IPS-11a (cell line): ENCODE data around the gene EPS8.

ENCODE experiments used
- H3K4me3 ChIP-seq: one replicate; pipeline ENCODE4 v1.5.1; 2013; ENCODE audit warnings: low read depth, low read length, control low read depth

Gene EPS8

DNA sequence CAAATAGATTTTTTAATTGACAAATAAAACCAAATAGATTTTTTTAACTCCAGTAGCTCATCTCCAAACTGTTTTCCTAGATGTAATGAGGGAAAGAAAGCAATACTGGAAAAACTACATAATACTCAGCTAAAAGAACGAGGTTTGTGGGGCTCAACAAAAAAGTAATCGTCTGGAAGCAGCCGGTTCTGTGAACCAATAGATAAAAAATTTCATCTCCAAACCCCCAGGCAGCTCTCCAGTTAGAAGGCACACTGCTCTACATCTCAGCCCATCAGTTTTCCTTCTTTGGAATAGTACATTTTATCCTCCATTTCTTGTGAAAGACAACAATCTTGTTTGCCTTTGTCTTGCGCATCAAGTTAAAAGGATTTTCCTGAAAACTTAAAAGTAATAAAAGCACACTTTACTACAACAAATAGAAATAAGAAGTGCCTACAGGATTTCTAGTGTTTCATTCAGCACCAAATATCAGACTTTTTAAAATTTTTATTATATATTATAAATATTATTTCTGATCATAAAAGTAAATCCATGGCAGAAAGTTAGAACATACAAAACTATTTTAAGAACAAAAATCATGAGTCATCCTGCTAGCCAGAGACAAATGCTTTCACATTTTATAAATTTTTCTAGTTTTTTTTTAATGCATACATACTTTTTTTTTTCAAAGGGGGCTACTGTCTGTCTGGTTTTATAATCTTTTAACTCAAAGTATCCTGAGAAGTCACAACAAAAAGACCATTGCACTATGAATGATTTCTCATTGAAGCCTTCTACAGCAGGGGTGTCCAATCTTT, 67.7 kb downstream of the EPS8 start:
- no peak overlapping the region for H3K4me3 ChIP-seq

- H3K4me3 ChIP-seq: no peak overlapping the region
These were observed 68.9 kb downstream of the EPS8 start for GRCh38 chr12:15720295-15720694.

DNA sequence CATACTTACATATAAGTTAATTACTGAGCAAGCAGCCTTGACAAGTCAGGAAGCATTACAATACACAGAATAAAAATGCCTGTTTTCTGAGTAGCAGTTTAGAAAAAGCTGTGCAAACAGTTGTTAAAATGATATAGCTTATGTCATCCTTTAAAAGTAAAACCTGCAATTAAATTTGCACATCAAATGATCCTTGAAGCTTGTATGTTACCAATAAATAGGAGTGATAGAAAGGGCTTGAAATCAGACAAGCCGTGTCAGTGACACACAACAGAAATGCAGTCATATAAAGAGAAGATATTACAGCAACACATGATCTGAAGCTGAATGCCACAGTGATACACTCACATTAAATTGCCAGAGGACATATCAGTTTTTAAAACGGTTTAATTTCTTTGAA, 70.0 kb downstream of the EPS8 start:
- no peak overlapping the region for H3K4me3 ChIP-seq

GRCh38 chr12:15717940-15718567, 71.1 kb downstream of the EPS8 start:
- H3K4me3 ChIP-seq: no peak overlapping the region

DNA sequence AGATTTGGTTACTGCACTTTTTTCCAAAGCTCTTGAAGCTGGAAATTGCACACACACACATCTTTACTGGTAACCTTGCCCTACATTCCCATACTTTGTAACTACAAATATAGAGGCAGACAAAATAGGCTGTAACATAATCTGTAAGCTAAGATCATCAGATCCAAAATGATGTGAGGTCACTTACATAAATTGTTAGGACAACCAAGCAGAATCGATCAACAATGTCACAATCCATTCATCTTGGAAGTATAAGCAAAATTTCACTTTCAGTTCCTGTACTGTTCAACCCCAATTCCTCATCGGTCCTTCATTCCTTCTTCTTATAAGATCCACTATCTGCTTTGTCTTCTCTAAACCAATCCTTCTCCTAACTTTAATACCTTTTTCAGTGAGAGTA, 72.6 kb downstream of the EPS8 start:
- no peak overlapping the region for H3K4me3 ChIP-seq

- H3K4me3 ChIP-seq: no peak overlapping the region
These were observed 74.9 kb downstream of the EPS8 start for GRCh38 chr12:15714256-15714655.

- H3K4me3 ChIP-seq: no peak overlapping the region
These were observed 76.1 kb downstream of the EPS8 start for GRCh38 chr12:15712823-15713660.

DNA sequence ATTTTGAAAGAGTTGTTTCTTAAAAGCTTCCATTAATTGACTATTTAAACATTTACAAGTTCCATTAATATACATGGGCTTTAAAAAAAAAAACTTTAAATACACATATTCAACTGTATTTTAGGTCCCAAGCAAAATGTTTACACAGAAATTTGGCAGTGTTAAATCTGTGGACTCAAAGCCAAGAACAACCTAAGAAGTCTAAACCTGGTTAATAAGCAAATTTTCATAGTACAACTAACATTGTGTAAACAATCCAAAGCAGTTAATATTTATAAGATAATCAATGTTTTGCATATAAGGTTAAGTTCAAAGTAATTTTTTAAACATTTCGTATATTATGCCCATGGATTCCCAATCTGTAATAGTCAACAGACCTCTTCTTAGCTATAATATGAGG, 77.0 kb downstream of the EPS8 start:
- no peak overlapping the region for H3K4me3 ChIP-seq

DNA sequence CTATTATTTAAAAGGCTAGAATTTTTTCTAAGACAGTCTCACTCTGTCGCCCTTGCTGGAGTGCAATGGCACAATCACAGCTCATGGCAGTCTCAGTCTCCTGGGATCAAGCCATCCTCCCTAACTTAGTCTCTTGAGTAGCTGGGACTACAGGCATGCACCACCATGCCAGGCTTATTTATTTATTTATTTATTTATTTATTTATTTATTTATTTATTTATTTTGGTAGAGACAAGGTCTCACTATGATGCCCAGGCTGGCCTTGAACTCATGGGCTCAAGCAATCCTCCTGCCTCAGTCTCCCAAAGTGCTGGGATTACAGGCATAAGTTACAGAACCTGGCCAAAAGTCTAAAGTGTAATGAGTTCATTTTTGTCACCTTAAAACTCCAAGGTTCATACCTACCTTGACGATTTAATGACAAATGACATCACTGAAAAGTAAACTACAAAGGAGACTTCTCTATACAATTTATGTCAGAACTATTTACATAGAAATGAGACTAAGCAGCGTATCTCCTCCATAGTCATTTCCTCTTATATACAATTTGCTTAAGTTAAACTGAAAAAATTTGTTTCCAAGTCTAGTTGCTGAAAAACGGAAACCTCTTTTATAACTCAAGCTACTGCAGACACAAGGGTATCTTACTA, 78.2 kb downstream of the EPS8 start:
- no peak overlapping the region for H3K4me3 ChIP-seq

- no peak overlapping the region for H3K4me3 ChIP-seq
These were observed 79.6 kb downstream of the EPS8 start for GRCh38 chr12:15709551-15709950.

DNA sequence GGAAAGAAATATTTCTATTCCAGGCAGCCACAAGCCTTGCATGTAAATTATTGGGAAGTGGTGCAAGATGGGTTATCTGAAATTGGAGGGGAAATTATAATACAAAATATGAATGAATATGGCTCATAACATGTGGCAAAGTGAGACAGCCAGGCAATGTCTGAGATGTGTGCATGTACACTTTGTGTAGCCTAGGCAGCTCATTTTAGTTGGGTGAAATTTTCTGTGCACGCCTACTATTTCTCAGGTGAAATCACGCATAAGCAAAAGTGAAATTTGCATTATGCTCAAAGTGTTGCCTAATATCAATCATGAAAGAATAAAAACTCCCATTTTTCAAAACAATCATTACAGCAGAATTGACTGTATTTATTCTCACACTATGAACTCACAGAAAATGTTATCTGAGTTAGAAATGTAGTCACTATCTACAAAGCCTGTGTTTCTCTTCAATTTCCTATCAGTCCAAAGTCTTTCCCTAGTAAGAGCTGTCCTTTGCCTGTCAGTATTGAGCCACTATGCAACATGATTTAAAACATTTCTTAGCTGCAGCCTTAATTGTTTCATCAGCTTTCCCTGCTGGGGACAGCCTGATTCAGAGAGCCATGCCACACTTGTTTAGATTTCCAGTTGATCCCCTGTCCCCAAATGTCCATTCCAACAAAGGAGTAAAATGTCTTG, 80.7 kb downstream of the EPS8 start:
- H3K4me3 ChIP-seq: no peak overlapping the region

DNA sequence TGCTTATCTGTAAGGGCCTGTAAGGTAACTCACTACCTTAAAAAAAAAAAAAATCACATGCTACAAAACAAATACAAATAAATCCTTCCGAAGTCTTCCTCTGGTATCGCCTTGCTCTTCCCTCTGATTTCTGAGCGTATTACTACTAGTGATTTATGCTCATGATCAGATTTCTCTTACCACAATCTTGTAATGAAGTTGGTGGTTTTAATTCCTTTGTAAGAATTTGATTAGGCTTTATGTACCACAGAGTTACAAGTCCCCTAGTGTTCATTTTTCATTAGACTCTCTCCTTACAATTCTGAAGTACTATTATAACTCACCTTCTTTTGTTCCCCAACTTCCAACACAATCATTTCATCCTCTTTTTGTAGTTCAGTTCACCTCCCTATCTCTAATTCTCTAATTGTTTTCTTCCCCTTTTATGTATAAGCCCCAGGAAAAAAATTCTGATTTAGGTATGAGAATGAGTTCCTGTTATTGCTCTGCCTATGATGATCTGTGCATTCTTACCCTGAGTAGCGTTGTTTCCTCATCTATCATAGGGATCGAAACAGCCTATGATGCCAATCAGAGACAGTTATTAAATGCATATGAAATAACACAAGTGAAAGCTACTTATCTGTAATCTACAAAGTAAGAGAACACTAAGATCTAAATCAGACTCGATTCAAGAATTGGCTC, 81.5 kb downstream of the EPS8 start:
- H3K4me3 ChIP-seq: no peak overlapping the region

- H3K4me3 ChIP-seq: no peak overlapping the region
These were observed 83.0 kb downstream of the EPS8 start for GRCh38 chr12:15706010-15706676.

DNA sequence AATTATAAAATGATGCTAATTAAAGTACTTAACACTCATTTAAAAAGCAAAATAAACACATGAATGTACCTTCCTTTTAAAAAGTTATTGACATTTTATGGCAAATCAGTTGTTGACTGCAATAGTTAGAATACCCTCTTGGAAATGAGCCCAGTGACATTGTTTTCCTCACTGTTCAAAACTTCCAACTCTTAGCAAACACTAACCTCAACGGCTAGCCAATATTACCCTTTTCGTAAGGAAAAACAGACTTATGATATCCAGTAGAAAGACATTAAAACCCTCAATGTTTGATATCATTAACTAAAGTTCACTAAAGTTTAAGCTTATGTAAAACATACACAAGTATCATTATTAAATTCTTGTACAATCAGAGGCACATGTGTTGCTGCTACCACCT, 83.6 kb downstream of the EPS8 start:
- H3K4me3 ChIP-seq: no peak overlapping the region

DNA sequence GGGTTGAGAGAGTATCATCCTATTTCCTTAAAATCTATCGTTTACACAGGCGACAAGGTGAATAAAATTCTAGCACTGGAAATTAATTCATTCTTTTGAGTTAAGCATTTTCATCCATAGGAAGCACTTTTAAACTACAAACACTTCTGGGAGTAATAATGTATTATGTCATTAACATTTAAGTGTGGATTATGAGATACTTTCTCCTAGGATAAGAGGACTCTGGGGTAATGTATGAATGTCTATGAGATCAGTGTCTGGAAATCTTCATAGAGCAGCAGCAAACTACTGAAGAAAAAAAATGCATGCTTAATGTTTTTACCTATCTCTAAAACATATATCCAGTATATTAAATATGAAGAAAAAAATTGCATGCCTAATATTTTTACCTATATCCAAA, 86.9 kb downstream of the EPS8 start:
- H3K4me3 ChIP-seq: no peak overlapping the region

DNA sequence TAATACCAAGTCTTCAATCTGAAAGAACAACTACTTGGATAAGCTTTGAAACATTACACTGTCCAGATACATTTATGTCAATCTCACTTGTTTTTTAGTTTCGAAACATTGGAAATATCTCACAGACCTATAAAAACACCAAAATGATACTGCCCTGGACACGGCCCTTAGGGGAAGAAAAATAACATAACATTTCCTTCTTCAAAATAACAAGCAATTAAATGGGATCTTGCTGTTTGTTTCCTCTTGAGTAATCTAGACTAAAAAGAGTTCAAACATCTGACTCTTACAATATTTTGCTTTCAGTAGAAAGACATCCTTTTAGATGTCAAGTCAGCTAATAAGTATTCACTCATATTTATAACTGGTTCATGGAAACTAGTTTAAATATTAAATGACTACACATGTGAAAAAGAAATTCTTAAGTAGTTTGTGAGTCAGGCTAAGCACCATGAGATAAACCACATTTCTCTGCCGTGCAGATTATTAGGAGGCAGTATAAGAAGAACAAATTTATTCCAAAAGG, 87.5 kb downstream of the EPS8 start:
- no peak overlapping the region for H3K4me3 ChIP-seq

DNA sequence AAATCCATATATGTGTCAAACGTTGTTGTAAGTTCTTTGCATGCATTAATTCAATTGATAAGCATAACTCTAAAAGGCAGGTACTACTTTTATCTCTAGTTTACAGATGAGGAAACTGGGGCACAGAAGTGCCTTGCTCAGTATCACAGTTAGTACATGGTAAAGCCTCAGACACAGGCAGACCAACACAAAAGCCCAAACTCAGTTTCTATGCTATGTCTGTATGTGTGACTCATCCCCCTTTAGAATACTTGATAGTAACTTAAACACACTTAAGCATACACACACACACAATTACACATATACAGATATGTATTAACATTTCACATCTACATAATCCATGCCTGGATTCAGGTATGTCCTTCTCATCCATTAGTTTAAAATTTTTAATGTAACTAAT, 88.0 kb downstream of the EPS8 start:
- no peak overlapping the region for H3K4me3 ChIP-seq

- H3K4me3 ChIP-seq: no peak overlapping the region
These were observed 88.6 kb downstream of the EPS8 start for GRCh38 chr12:15700595-15700994.

GRCh38 chr12:15699886-15700285, 89.3 kb downstream of the EPS8 start:
- no peak overlapping the region for H3K4me3 ChIP-seq
